Ascending aorta (tissue), 2 donors: Measurements from ENCODE around the gene COLEC12. TPM values are rescaled to one million over a fixed set of nuclear protein-coding genes. Genes with fewer than 3 reads are reported as not detected.

Experiments used
- DNase-seq, 2 donors: peaks; one replicate each; pipeline ENCODE4 v3.0.0-alpha.2; 2019; ENCODE audit warnings: low spot score in 2 of 2
- H3K27ac ChIP-seq, 2 donors: fragments of 200-600 bp; sonication (generic); one replicate each; pipeline ENCODE4 v1.5.1; 2016 to 2017; ENCODE audit warnings: mild to moderate bottlenecking in 1 of 2
- H3K27me3 ChIP-seq: fragments of 200-600 bp; sonication (generic); one replicate; pipeline ENCODE4 v1.5.1; 2017
- H3K36me3 ChIP-seq, 2 donors: fragments of 200-600 bp; sonication (generic); one replicate each; pipeline ENCODE4 v1.5.1; 2016
- H3K4me1 ChIP-seq, 2 donors: fragments of 200-600 bp; sonication (generic); one replicate each; pipeline ENCODE4 v1.5.1; 2016 to 2017; ENCODE audit warnings: mild to moderate bottlenecking in 1 of 2
- H3K4me3 ChIP-seq, 2 donors: fragments of 200-600 bp; sonication (generic); one replicate each; pipeline ENCODE4 v1.5.1; 2016 to 2017; ENCODE audit warnings: mild to moderate bottlenecking in 1 of 2
- H3K9me3 ChIP-seq, 2 donors: fragments of 200-600 bp; sonication (generic); one replicate each; pipeline ENCODE4 v1.5.1; 2016
- intact Hi-C: fragments of 100-400 bp; cut with DNase I; formaldehyde crosslinking; loops from one replicate; pipeline ENCODE4 v1.15.1; 2023
- total RNA-seq: library from RNA; depleted of rRNA; stranded (reverse); fragments of >200 nt; gene quantifications from one replicate; pipeline ENCODE4 v1.1.0, GENCODE V29; 2016
- TF ChIP-seq, protein P1 (sequence below), 3 experiments: fragments of 200-600 bp in 2 of 3; fragments of 450-650 bp in 1 of 3; sonication (generic) in 2 of 3; IDR thresholded peaks; one replicate each; pipeline ENCODE4 v1.5.1; 2016 to 2019; ENCODE audit warnings: antibody characterized with exemption in 3 of 3, mild to moderate bottlenecking in 1 of 3, moderate library complexity in 1 of 3

COLEC12 gene
- total RNA-seq, 1 donor from 2014 or later = 9.5 TPM

DNA sequence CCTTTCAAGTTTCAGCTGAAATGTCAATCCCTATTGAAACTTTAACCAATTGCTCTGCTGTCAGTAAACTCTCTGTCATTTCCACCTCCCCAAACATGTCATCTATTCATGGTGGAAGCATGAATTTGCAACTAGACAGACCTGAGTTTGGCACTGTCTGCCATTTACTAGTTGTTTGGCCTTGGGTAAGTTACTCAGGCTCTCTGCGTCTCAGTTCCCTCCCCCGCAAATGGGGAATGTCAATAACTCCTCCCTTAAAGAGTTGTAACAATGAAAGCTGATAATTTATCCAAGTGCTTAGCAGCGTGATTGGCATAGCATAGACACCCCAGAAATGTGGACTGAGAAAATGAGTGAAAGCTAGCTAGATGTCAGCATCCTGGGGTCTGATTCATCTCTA lies 159.4 kb downstream of the COLEC12 start:
- TF ChIP-seq, protein P1, sequence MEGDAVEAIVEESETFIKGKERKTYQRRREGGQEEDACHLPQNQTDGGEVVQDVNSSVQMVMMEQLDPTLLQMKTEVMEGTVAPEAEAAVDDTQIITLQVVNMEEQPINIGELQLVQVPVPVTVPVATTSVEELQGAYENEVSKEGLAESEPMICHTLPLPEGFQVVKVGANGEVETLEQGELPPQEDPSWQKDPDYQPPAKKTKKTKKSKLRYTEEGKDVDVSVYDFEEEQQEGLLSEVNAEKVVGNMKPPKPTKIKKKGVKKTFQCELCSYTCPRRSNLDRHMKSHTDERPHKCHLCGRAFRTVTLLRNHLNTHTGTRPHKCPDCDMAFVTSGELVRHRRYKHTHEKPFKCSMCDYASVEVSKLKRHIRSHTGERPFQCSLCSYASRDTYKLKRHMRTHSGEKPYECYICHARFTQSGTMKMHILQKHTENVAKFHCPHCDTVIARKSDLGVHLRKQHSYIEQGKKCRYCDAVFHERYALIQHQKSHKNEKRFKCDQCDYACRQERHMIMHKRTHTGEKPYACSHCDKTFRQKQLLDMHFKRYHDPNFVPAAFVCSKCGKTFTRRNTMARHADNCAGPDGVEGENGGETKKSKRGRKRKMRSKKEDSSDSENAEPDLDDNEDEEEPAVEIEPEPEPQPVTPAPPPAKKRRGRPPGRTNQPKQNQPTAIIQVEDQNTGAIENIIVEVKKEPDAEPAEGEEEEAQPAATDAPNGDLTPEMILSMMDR (IDR thresholded peaks at IDR 0.05) = no peak
- no peaks in the 10 kb centered on the region for H3K36me3 ChIP-seq
- no peaks in the 10 kb centered on the region for H3K27me3 ChIP-seq
- H3K4me1 ChIP-seq = no peaks in the 10 kb centered on the region
- H3K4me3 ChIP-seq = no peak overlapping the region
- no peak for DNase-seq
- no peak overlapping the region for H3K27ac ChIP-seq
- intact Hi-C loops = no loop called here
- no peaks in the 10 kb centered on the region for H3K9me3 ChIP-seq

DNA sequence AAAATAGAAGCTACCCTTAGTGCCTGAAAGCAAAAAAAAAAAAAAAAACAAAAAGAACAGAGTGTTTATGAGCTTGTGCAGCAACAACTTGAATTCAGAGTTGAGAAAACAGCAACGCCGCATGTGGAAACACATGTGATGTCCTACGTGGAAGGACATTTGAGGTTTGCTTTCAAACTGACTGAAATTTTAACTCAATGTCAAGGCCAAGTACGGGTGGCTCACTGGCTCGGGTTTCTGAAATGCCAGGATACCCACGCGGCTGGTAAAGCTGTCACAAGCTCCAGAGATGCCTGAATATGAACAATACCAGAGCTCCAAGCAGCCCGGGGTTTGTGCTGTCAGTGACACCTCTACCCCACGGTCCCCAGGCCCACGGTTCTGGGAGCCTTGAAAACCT lies 160.5 kb downstream of the COLEC12 start:
- H3K36me3 ChIP-seq = no peaks in the 10 kb centered on the region
- TF ChIP-seq, protein P1 (IDR thresholded peaks at IDR 0.05) = no peak
- intact Hi-C loops = no loop called here
- H3K4me3 ChIP-seq = no peak overlapping the region
- H3K4me1 ChIP-seq = no peaks in the 10 kb centered on the region
- DNase-seq = no peak
- H3K27ac ChIP-seq = no peak overlapping the region
- no peaks in the 10 kb centered on the region for H3K9me3 ChIP-seq
- H3K27me3 ChIP-seq = no peaks in the 10 kb centered on the region

DNA sequence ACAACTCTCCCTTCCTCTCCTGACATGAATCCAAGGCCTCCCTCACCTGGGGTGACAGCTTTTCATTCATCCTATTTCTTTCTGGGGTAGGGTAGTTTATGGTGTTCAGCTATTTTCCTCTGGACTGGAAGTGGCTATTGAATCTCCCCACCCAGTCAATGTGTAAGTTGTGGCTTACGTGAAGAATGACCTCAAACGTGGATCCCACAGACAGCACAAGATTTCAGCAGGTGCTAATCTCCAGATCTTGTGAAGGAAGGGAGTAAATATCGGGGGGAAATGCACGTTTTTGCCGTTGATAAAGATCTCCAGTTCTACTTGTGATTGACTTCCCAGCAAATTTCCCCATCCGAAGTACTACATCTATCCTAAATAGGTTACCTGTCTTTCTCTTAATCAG lies 161.3 kb downstream of the COLEC12 start:
- TF ChIP-seq, protein P1 (IDR thresholded peaks at IDR 0.05) = no peak
- Histone ChIP-seq H3K27me3 (no peaks in the 10 kb centered on the region), H3K27ac (no peak overlapping the region), H3K4me1 (no peaks in the 10 kb centered on the region), H3K4me3 (no peak overlapping the region), H3K36me3 (no peaks in the 10 kb centered on the region), H3K9me3 (no peaks in the 10 kb centered on the region)
- no peak for DNase-seq
- intact Hi-C loops = no loop called here

DNA sequence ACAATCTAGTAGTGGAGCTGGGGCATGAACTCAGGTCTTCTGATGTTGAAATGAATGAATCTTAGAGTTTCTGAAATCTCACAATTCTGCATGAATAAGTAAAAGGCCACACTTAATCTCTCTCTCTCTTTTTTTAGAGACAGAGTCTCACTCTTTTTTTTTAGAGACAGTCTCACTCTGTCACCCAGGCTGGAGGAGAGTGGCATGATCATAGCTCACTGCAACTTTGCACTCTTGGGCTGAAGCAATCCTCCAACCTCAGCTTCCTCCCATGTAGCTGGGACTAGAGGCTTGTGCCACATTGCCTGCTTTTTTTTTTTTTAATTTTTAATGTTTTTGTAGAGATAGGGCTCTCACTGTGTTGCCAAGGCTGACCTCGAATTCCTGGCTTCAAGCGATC lies 163.8 kb downstream of the COLEC12 start:
- intact Hi-C loops = no loop called here
- Histone ChIP-seq H3K36me3 (no peaks in the 10 kb centered on the region), H3K4me1 (no peaks in the 10 kb centered on the region), H3K27me3 (no peaks in the 10 kb centered on the region), H3K4me3 (no peak overlapping the region), H3K9me3 (no peaks in the 10 kb centered on the region), H3K27ac (no peak overlapping the region)
- TF ChIP-seq, protein P1 (IDR thresholded peaks at IDR 0.05) = no peak
- DNase-seq = no peak

DNA sequence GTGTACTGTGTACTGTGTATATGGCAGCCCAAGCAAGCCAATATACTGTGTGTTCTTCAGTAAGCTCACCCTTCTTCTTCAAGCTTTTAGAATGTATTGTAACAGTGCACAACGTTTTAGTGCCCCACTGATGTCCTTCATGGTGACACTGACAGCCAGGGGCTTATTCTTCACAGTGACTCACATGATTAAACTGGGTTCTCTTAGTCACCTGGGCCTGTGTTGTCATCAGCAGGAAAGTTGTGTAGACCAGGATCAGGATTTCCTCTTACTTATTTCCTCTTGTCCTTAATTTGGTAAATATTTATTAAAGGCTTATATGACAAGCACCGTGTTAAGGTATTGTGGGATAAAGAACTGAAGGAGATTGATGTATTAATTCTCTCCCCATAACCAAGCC lies 164.8 kb downstream of the COLEC12 start:
- Histone ChIP-seq H3K27ac (no peak overlapping the region), H3K36me3 (no peaks in the 10 kb centered on the region), H3K4me3 (no peak overlapping the region), H3K27me3 (no peaks in the 10 kb centered on the region), H3K4me1 (no peaks in the 10 kb centered on the region), H3K9me3 (no peaks in the 10 kb centered on the region)
- intact Hi-C loops = no loop called here
- TF ChIP-seq, protein P1 (IDR thresholded peaks at IDR 0.05) = no peak
- DNase-seq = no peak

DNA sequence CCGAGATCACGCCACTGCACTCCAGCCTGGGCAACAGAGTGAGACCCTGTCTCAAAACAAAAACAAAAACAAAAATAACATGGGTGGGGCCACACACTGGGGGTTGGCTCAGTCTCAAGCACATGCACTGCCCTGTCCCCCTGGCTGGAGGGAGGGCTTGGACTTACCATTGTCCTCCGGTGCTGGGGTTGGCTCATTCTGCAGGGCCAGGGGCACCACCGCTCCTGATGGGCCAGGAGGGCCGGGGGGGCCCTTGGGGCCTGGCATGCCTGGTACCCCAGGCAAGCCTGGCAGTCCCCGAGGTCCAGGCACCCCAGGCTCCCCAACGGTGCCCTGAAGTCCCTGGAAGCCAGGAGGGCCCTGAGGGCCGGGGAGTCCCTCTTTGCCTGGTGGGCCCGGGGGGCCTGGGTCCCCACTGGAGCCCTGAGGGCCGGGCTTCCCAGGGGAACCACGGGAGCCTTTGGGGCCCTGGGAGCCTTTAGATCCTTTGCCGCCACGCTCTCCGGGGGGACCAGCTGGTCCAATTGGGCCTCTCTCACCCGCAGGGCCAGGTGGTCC lies 165.8 kb downstream of the COLEC12 start:
- Histone ChIP-seq H3K27me3 (no peaks in the 10 kb centered on the region), H3K9me3 (no peaks in the 10 kb centered on the region), H3K4me3 (no peak overlapping the region), H3K36me3 (no peaks in the 10 kb centered on the region), H3K27ac (no peak overlapping the region), H3K4me1 (no peaks in the 10 kb centered on the region)
- TF ChIP-seq, protein P1 (IDR thresholded peaks at IDR 0.05) = no peak
- DNase-seq = no peak
- intact Hi-C loops = no loop called here
